ENCODE data around the gene AKNA. TPM values are rescaled to one million over a fixed set of nuclear protein-coding genes. Genes with fewer than 3 reads are reported as not detected.
A peak's percentile ranks its signal among the peaks of the same experiment; 100 is the strongest.

The AKNA gene
- total and polyA plus RNA-seq, 5 donors from 2014 or later = 11.9 to 381 (median 14.6) TPM

DNA sequence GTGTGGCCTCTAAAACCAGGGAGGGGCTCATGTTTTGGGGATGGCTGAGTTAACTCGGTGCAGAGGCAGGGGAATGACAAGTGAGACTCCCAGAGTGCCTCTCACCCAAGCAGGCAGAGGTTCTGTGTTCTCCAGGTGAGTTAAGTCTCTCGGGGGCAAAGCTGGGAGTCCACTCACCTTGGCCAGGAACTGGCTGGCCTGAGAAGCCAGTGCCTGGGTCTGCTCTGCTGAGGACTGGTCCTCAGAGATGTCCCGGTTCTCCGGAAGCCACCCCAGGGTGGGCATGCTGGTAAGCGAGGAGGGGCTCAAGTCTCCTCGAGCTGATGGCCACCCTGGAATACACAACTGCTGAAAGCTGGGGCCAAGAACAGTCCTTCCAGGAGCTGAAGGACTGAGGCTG lies 20.4 kb downstream of the AKNA start:
- peaks cover 0 to 2% (median 0%) of the 10 kb centered on the region in 7 donors for H3K9me3 Mint-ChIP-seq
- H3K27ac ChIP-seq (ENCODE audit: insufficient read depth, low read length, poor library complexity, severe bottlenecking) = peak overlapping the region; percentile 98
- no peaks in the 10 kb centered on the region for H3K27me3 Mint-ChIP-seq
- peak overlapping the region; percentile 88 to 95 (median 92) for H3K27ac Mint-ChIP-seq
- peak overlapping the region; percentile 27 to 93 (median 70) for H3K4me3 Mint-ChIP-seq
- no peaks in the 10 kb centered on the region for H3K27me3 ChIP-seq (ENCODE audit: control insufficient read depth, insufficient read depth, low read length)
- DNase-seq (no peak), ATAC-seq (ENCODE audit: low read depth in 2 of 2) (no peak)
- peaks cover 53% of the 10 kb centered on the region for H3K36me3 Mint-ChIP-seq
- peak overlapping the region; percentile 67 for H3K4me3 ChIP-seq (ENCODE audit: low read depth, low read length)
- H3K36me3 ChIP-seq (ENCODE audit: control insufficient read depth, insufficient read depth, low read length) = peaks cover 84% of the 10 kb centered on the region
- peaks cover 98% of the 10 kb centered on the region for H3K4me1 ChIP-seq (ENCODE audit: control insufficient read depth, insufficient read depth, low read length, poor library complexity, severe bottlenecking)
- H3K9me3 ChIP-seq (ENCODE audit: control insufficient read depth in 2 of 2, low read length in 2 of 2) = no peaks in the 10 kb centered on the region
- peaks cover 27 to 95% (median 68%) of the 10 kb centered on the region in 4 donors for H3K4me1 Mint-ChIP-seq

GRCh38 chr9:114366334-114367128 lies 21.3 kb downstream of the AKNA start:
- no peaks in the 10 kb centered on the region for H3K9me3 ChIP-seq (ENCODE audit: control insufficient read depth in 2 of 2, low read length in 2 of 2)
- peak overlapping the region; percentile 27 to 93 (median 70) for H3K4me3 Mint-ChIP-seq
- peaks cover 98% of the 10 kb centered on the region for H3K4me1 ChIP-seq (ENCODE audit: control insufficient read depth, insufficient read depth, low read length, poor library complexity, severe bottlenecking)
- H3K9me3 Mint-ChIP-seq = peaks cover 0 to 2% (median 0%) of the 10 kb centered on the region in 7 donors
- H3K4me1 Mint-ChIP-seq = peaks cover 27 to 93% (median 60%) of the 10 kb centered on the region in 4 donors
- H3K27ac ChIP-seq (ENCODE audit: insufficient read depth, low read length, poor library complexity, severe bottlenecking) = peak overlapping the region; percentile 98
- ATAC-seq (ENCODE audit: low read depth in 2 of 2) (peak; percentile 30 to 49), DNase-seq (peak in 1 of 3 donors; percentile 61)
- H3K4me3 ChIP-seq (ENCODE audit: low read depth, low read length) = peak overlapping the region; percentile 67
- peak overlapping the region; percentile 88 to 95 (median 92) for H3K27ac Mint-ChIP-seq
- H3K27me3 ChIP-seq (ENCODE audit: control insufficient read depth, insufficient read depth, low read length) = no peaks in the 10 kb centered on the region
- H3K27me3 Mint-ChIP-seq = no peaks in the 10 kb centered on the region
- H3K36me3 Mint-ChIP-seq = peaks cover 50% of the 10 kb centered on the region
- H3K36me3 ChIP-seq (ENCODE audit: control insufficient read depth, insufficient read depth, low read length) = peaks cover 92% of the 10 kb centered on the region

- DNase-seq (no peak), ATAC-seq (ENCODE audit: low read depth in 2 of 2) (no peak)
- Mint-ChIP-seq H3K27ac (peak overlapping the region in 1 of 3 donors; percentile 96), H3K4me1 (peaks cover 27 to 95% (median 66%) of the 10 kb centered on the region in 4 donors), H3K36me3 (peaks cover 63% of the 10 kb centered on the region), H3K27me3 (no peaks in the 10 kb centered on the region), H3K9me3 (peaks cover 0 to 2% (median 0%) of the 10 kb centered on the region in 7 donors), H3K4me3 (no peak overlapping the region)
- H3K4me1 ChIP-seq (ENCODE audit: control insufficient read depth, insufficient read depth, low read length, poor library complexity, severe bottlenecking) = peaks cover 92% of the 10 kb centered on the region
- H3K4me3 ChIP-seq (ENCODE audit: low read depth, low read length) = no peak overlapping the region
- peak overlapping the region; percentile 98 for H3K27ac ChIP-seq (ENCODE audit: insufficient read depth, low read length, poor library complexity, severe bottlenecking)
- H3K27me3 ChIP-seq (ENCODE audit: control insufficient read depth, insufficient read depth, low read length) = no peaks in the 10 kb centered on the region
- H3K9me3 ChIP-seq (ENCODE audit: control insufficient read depth in 2 of 2, low read length in 2 of 2) = no peaks in the 10 kb centered on the region
- peaks cover 93% of the 10 kb centered on the region for H3K36me3 ChIP-seq (ENCODE audit: control insufficient read depth, insufficient read depth, low read length)
These were observed 22.6 kb downstream of the AKNA start for GRCh38 chr9:114365194-114365593.

DNA sequence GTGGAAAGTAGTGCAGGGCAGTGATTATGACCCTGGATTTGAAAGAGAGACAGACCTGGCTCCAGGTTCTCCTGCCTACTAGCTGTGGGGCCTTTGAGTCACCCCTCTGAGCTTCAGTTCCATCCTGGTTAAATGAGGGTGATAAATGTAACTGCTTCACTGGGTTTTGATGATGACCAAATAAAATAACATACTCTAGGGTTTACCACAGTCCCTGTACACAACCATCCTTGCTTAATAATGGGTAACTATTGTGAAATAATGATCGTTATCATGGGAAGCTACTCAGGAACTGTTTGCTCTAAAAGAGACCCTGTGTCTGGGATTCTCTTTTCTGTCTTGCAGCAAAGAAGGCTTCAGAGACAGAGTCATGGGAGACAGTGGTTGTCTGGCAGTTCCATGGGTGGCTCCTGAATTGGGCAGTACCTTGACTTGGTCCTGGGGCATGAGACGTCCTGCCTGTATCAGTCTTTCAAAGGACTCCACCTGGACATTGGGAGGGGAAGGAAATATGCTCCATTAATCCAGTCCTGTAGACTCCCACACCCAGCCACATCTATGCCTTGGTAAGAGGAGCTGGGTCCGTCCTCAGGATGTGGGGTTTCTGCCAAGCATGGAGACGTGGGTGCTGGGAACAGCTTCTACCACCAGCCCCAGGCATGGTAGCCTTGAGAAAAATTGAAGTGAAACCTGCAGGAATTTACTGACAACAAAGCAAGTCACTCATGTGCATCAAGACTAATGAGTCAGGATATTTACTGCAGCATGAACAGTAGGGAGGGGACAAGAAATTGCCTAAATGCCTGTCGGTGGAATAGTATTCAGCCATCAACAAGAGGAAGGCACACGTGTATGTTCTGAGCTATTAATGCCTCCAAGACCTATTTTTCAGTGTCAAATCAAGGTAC lies 23.4 kb downstream of the AKNA start:
- Histone ChIP-seq H3K27ac (ENCODE audit: insufficient read depth, low read length, poor library complexity, severe bottlenecking) (peak overlapping the region; percentile 98), H3K9me3 (ENCODE audit: control insufficient read depth in 2 of 2, low read length in 2 of 2) (no peaks in the 10 kb centered on the region), H3K4me3 (ENCODE audit: low read depth, low read length) (peak overlapping the region; percentile 26), H3K36me3 (ENCODE audit: control insufficient read depth, insufficient read depth, low read length) (peaks cover 93% of the 10 kb centered on the region), H3K27me3 (ENCODE audit: control insufficient read depth, insufficient read depth, low read length) (no peaks in the 10 kb centered on the region), H3K4me1 (ENCODE audit: control insufficient read depth, insufficient read depth, low read length, poor library complexity, severe bottlenecking) (peaks cover 84% of the 10 kb centered on the region)
- H3K27me3 Mint-ChIP-seq = no peaks in the 10 kb centered on the region
- H3K27ac Mint-ChIP-seq = peak overlapping the region; percentile 95 to 97 (median 96)
- no peaks in the 10 kb centered on the region for H3K9me3 Mint-ChIP-seq
- DNase-seq = no peak
- H3K4me3 Mint-ChIP-seq = peak overlapping the region in 3 of 4 donors; percentile 8 to 41 (median 29)
- peaks cover 65% of the 10 kb centered on the region for H3K36me3 Mint-ChIP-seq
- peaks cover 23 to 94% (median 62%) of the 10 kb centered on the region in 4 donors for H3K4me1 Mint-ChIP-seq
- ATAC-seq (ENCODE audit: low read depth in 2 of 2) = no peak

GRCh38 chr9:114363424-114363823 lies 24.4 kb downstream of the AKNA start:
- Mint-ChIP-seq H3K27me3 (no peaks in the 10 kb centered on the region), H3K9me3 (no peaks in the 10 kb centered on the region), H3K36me3 (peaks cover 65% of the 10 kb centered on the region), H3K4me3 (peak overlapping the region; percentile 12 to 79 (median 75)), H3K4me1 (peaks cover 23 to 90% (median 58%) of the 10 kb centered on the region in 4 donors), H3K27ac (peak overlapping the region; percentile 95 to 97 (median 96))
- H3K4me1 ChIP-seq (ENCODE audit: control insufficient read depth, insufficient read depth, low read length, poor library complexity, severe bottlenecking) = peaks cover 75% of the 10 kb centered on the region
- peak overlapping the region; percentile 26 for H3K4me3 ChIP-seq (ENCODE audit: low read depth, low read length)
- H3K9me3 ChIP-seq (ENCODE audit: control insufficient read depth in 2 of 2, low read length in 2 of 2) = no peaks in the 10 kb centered on the region
- H3K27me3 ChIP-seq (ENCODE audit: control insufficient read depth, insufficient read depth, low read length) = no peaks in the 10 kb centered on the region
- peaks cover 93% of the 10 kb centered on the region for H3K36me3 ChIP-seq (ENCODE audit: control insufficient read depth, insufficient read depth, low read length)
- ATAC-seq (ENCODE audit: low read depth in 2 of 2) = peak; percentile 33 to 42
- DNase-seq = no peak
- H3K27ac ChIP-seq (ENCODE audit: insufficient read depth, low read length, poor library complexity, severe bottlenecking) = peak overlapping the region; percentile 98

DNA sequence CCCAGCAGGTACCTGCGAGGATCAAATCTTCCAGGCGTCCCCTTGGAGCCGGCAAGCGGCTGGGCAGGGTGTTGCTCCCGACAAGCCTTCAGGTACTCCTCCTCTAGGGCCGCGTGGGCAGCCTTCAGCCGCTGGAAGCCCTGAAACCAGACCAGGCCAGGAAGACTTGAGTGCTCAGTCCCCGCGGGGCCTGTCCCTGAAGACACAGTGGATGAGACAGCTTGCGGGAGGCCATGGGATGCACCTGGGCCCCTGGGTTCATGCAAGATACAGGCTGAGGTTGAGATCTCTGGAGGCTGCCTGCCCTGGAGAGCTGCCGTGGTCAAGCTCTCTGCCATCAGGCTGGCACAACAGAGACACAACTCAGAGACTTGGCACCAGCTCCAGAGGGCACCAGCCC lies 25.4 kb downstream of the AKNA start:
- peaks cover 72% of the 10 kb centered on the region for H3K36me3 Mint-ChIP-seq
- Histone ChIP-seq H3K36me3 (ENCODE audit: control insufficient read depth, insufficient read depth, low read length) (peaks cover 93% of the 10 kb centered on the region), H3K27me3 (ENCODE audit: control insufficient read depth, insufficient read depth, low read length) (no peaks in the 10 kb centered on the region), H3K9me3 (ENCODE audit: control insufficient read depth in 2 of 2, low read length in 2 of 2) (no peaks in the 10 kb centered on the region), H3K27ac (ENCODE audit: insufficient read depth, low read length, poor library complexity, severe bottlenecking) (peak overlapping the region; percentile 98), H3K4me1 (ENCODE audit: control insufficient read depth, insufficient read depth, low read length, poor library complexity, severe bottlenecking) (peaks cover 72% of the 10 kb centered on the region), H3K4me3 (ENCODE audit: low read depth, low read length) (no peak overlapping the region)
- H3K4me1 Mint-ChIP-seq = peaks cover 27 to 85% (median 60%) of the 10 kb centered on the region in 4 donors
- no peaks in the 10 kb centered on the region for H3K9me3 Mint-ChIP-seq
- H3K27ac Mint-ChIP-seq = peak overlapping the region; percentile 14 to 95 (median 88)
- no peak for ATAC-seq (ENCODE audit: low read depth in 2 of 2)
- DNase-seq = no peak
- H3K4me3 Mint-ChIP-seq = peak overlapping the region in 1 of 4 donors; percentile 81
- H3K27me3 Mint-ChIP-seq = no peaks in the 10 kb centered on the region

DNA sequence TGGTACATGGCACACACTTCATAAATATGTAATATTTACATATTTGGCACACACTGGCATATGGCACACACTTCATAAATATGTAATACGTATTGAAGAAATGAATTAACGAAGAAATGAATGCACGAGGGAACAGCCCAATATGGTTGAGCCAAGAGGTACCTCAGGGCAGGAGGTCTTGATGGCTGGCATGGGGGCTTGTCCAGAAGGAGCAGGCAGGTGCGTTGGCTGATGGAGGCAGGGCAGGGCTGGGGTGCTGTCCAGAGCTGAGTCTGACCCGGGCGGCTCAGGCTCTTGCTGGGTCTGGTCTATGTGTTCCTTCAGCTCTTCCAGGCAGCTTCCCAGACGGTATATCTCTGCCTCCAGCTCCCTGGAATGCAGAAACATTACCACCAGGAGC lies 26.2 kb downstream of the AKNA start:
- no peak overlapping the region for H3K4me3 Mint-ChIP-seq
- H3K9me3 ChIP-seq (ENCODE audit: control insufficient read depth in 2 of 2, low read length in 2 of 2) = no peaks in the 10 kb centered on the region
- H3K4me1 ChIP-seq (ENCODE audit: control insufficient read depth, insufficient read depth, low read length, poor library complexity, severe bottlenecking) = peaks cover 63% of the 10 kb centered on the region
- H3K4me1 Mint-ChIP-seq = peaks cover 21 to 81% (median 58%) of the 10 kb centered on the region in 4 donors
- H3K36me3 ChIP-seq (ENCODE audit: control insufficient read depth, insufficient read depth, low read length) = peaks cover 93% of the 10 kb centered on the region
- H3K4me3 ChIP-seq (ENCODE audit: low read depth, low read length) = no peak overlapping the region
- no peaks in the 10 kb centered on the region for H3K27me3 ChIP-seq (ENCODE audit: control insufficient read depth, insufficient read depth, low read length)
- no peak for DNase-seq
- peaks cover 70% of the 10 kb centered on the region for H3K36me3 Mint-ChIP-seq
- peak overlapping the region; percentile 98 for H3K27ac ChIP-seq (ENCODE audit: insufficient read depth, low read length, poor library complexity, severe bottlenecking)
- peak overlapping the region; percentile 79 to 94 (median 92) for H3K27ac Mint-ChIP-seq
- no peaks in the 10 kb centered on the region for H3K9me3 Mint-ChIP-seq
- H3K27me3 Mint-ChIP-seq = no peaks in the 10 kb centered on the region
- ATAC-seq (ENCODE audit: low read depth in 2 of 2) = no peak

Measured in CD4-positive, CD25-positive, alpha-beta regulatory T cell (primary cell).